Keratinocyte (primary cell): ENCODE measurements around the gene MYRIP. TPM values are rescaled to one million over a fixed set of nuclear protein-coding genes. Genes with fewer than 3 reads are reported as not detected.

ENCODE experiments used
- DNase-seq: peaks from one replicate; pipeline ENCODE4 v3.0.0-alpha.2; 2011; ENCODE audit warnings: low read depth, missing footprints, low spot score
- FAIRE-seq: peaks from 2 replicates; lab custom pipeline; 2011; peaks lifted over from hg19 to GRCh38; lab: Jason Lieb, UNC
- H2AFZ ChIP-seq: 2 replicates; pipeline ENCODE4 v1.6.0; 2012; ENCODE audit warnings: low read length, control low read depth, inconsistent platforms; ENCODE audit not compliant: control insufficient read depth
- H3K27ac ChIP-seq: 2 replicates; pipeline ENCODE4 v1.5.1; 2011; ENCODE audit warnings: low read length; ENCODE audit not compliant: control insufficient read depth, insufficient read depth
- H3K27me3 ChIP-seq: 3 replicates; pipeline ENCODE4 v1.6.0; 2011; ENCODE audit warnings: low read length; ENCODE audit not compliant: control insufficient read depth, insufficient read depth; ENCODE audit errors: extremely low read depth
- H3K36me3 ChIP-seq, 2 experiments: 2 replicates in 1 of 2; 3 replicates in 1 of 2; pipeline ENCODE4 v1.5.1; 2011; ENCODE audit warnings: low read length in 2 of 2, mild to moderate bottlenecking in 1 of 2; ENCODE audit not compliant: control insufficient read depth in 2 of 2, insufficient read depth in 2 of 2; ENCODE audit errors: extremely low read depth in 1 of 2
- H3K4me1 ChIP-seq: 3 replicates; pipeline ENCODE4 v1.5.1; 2011; ENCODE audit warnings: low read length; ENCODE audit not compliant: control insufficient read depth, insufficient read depth; ENCODE audit errors: extremely low read depth
- H3K4me2 ChIP-seq: 3 replicates; pipeline ENCODE4 v1.6.0; 2011; ENCODE audit warnings: low read depth, low read length; ENCODE audit not compliant: control insufficient read depth, insufficient read depth; ENCODE audit errors: extremely low read depth
- H3K4me3 ChIP-seq, 3 experiments: fragments of 200-600 bp in 1 of 3; sonication (generic) in 1 of 3; 2 replicates in 2 of 3; 3 replicates in 1 of 3; pipeline ENCODE4 v1.5.1; 2011 to 2016; ENCODE audit warnings: low read length in 3 of 3, mild to moderate bottlenecking in 3 of 3, control low read depth in 2 of 3, inconsistent platforms in 1 of 3, low read depth in 1 of 3, mixed read lengths in 1 of 3, mixed run types in 1 of 3, moderate library complexity in 1 of 3; ENCODE audit not compliant: control insufficient read depth in 2 of 3, insufficient read depth in 2 of 3; ENCODE audit errors: extremely low read depth in 1 of 3
- H3K79me2 ChIP-seq: 2 replicates; pipeline ENCODE4 v1.6.0; 2012; ENCODE audit warnings: low read length; ENCODE audit not compliant: control insufficient read depth, insufficient read depth
- H3K9ac ChIP-seq: 3 replicates; pipeline ENCODE4 v1.6.0; 2011; ENCODE audit warnings: low read length; ENCODE audit not compliant: control insufficient read depth, insufficient read depth; ENCODE audit errors: extremely low read depth
- H3K9me1 ChIP-seq: 3 replicates; pipeline ENCODE4 v1.6.0; 2011; ENCODE audit warnings: low read length; ENCODE audit not compliant: control insufficient read depth, insufficient read depth; ENCODE audit errors: extremely low read depth
- H3K9me3 ChIP-seq: 2 replicates; pipeline ENCODE4 v1.5.1; 2012; ENCODE audit warnings: low read depth, low read length; ENCODE audit not compliant: control insufficient read depth
- H4K20me1 ChIP-seq: 3 replicates; pipeline ENCODE4 v1.6.0; 2011; ENCODE audit warnings: low read length; ENCODE audit not compliant: control insufficient read depth, insufficient read depth; ENCODE audit errors: extremely low read depth
- EZH2 ChIP-seq: IDR thresholded peaks from one replicate; pipeline ENCODE4 v1.6.1; 2012; ENCODE audit warnings: inconsistent platforms, mild to moderate bottlenecking, low read length, moderate library complexity
- dilution Hi-C: fragments of 300-500 bp; cut with MboI; formaldehyde crosslinking; loops from one replicate; pipeline ENCODE4 v1.7.0; 2020; ENCODE audit warnings: low sequenced_read_pairs; ENCODE audit not compliant: extremely low pct_ligation_motif_present
- polyA plus RNA-seq, 5 experiments: library from polyadenylated mRNA; depleted of rRNA in 3 of 5; stranded (reverse) in 3 of 5; stranded (forward) in 1 of 5; unstranded in 1 of 5; fragments of >200 nt; gene quantifications; 1 replicate in 1 of 5; 2 replicates in 3 of 5; 3 replicates in 1 of 5; pipeline versions ENCODE4 v1.2.1 to v1.2.3, GENCODE V29; 2011 to 2012; ENCODE audit warnings: missing spikeins in 2 of 5, low read depth in 1 of 5, low replicate concordance in 1 of 5
- TF ChIP-seq, protein P1 (sequence below), 3 experiments: IDR thresholded peaks in 1 of 3; conservative IDR thresholded peaks in 1 of 3; optimal IDR thresholded peaks in 1 of 3; 2 replicates in 2 of 3; 3 replicates in 1 of 3; pipeline versions ENCODE3 to v1.5.1; 2011; ENCODE audit warnings: low read length in 3 of 3, mild to moderate bottlenecking in 3 of 3, moderate library complexity in 2 of 3, control low read depth in 1 of 3, inconsistent platforms in 1 of 3; ENCODE audit not compliant: insufficient read depth in 2 of 3; ENCODE audit errors: extremely low read depth in 1 of 3

The MYRIP gene
- polyA plus RNA-seq, 1 donor (not counting 4 experiments of a cell fraction or from before 2014, with no cell fraction given) = 0.01 TPM

DNA sequence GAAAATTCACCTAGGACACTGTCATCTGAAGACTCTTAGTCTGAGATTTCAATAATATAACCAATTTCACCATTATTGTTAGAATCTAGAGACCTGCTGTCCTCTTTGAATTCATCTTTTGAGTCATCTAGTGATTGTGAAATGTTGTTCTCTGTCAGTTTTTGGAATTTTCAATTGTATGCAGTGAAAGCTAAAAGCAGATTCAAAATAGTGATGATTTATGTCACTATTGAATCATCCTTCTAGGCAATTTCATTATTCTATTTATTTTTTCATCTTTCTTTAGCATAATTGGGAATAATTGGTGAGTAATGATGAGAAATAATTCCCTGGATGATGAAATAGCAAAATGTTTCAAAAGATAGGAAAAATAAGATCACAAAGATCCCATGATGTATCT, 398.4 kb downstream of the MYRIP start:
- H3K36me3 ChIP-seq = no peaks in the 10 kb centered on the region
- no peaks in the 10 kb centered on the region for H3K9me1 ChIP-seq
- H2AFZ ChIP-seq = no peak overlapping the region
- H3K4me1 ChIP-seq = no peaks in the 10 kb centered on the region
- no peaks in the 10 kb centered on the region for H4K20me1 ChIP-seq
- FAIRE-seq (no peak), DNase-seq (no peak)
- no peaks in the 10 kb centered on the region for H3K9me3 ChIP-seq
- H3K4me3 ChIP-seq = no peak overlapping the region
- H3K9ac ChIP-seq = no peak overlapping the region
- no peak overlapping the region for H3K27ac ChIP-seq
- H3K27me3 ChIP-seq = no peaks in the 10 kb centered on the region
- H3K4me2 ChIP-seq = no peak overlapping the region
- dilution Hi-C loops = no loop called here
- H3K79me2 ChIP-seq = no peaks in the 10 kb centered on the region
- TF ChIP-seq EZH2 = no peak
- TF ChIP-seq, protein P1, sequence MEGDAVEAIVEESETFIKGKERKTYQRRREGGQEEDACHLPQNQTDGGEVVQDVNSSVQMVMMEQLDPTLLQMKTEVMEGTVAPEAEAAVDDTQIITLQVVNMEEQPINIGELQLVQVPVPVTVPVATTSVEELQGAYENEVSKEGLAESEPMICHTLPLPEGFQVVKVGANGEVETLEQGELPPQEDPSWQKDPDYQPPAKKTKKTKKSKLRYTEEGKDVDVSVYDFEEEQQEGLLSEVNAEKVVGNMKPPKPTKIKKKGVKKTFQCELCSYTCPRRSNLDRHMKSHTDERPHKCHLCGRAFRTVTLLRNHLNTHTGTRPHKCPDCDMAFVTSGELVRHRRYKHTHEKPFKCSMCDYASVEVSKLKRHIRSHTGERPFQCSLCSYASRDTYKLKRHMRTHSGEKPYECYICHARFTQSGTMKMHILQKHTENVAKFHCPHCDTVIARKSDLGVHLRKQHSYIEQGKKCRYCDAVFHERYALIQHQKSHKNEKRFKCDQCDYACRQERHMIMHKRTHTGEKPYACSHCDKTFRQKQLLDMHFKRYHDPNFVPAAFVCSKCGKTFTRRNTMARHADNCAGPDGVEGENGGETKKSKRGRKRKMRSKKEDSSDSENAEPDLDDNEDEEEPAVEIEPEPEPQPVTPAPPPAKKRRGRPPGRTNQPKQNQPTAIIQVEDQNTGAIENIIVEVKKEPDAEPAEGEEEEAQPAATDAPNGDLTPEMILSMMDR (optimal IDR thresholded peaks at IDR 0.05 in 1 of 3, IDR thresholded peaks at IDR 0.05 in 1 of 3, conservative IDR thresholded peaks at IDR 0.05 in 1 of 3; ENCODE audit: extremely low read depth in 1 of 3, insufficient read depth in 2 of 3, low read length in 3 of 3) = no peak

DNA sequence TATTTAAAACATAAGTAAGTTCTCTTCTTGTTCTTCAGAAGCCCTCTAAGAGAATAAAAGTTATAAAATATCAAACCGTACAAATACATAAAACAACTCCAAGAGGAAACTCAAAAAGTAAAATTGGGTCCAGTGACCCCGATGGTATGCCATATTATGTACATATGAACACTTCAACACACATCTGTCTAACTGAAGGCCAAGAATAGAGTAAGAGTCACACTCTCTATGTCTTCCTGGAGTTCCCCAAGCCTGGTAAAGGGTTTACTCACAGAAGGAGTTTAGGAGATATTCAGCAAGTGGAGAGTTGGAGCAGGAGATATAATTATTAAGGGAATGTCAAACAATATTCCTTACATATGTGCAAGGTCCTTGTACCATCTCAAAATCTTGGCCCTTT, 398.8 kb downstream of the MYRIP start:
- Histone ChIP-seq H3K4me3 (no peak overlapping the region), H3K79me2 (no peaks in the 10 kb centered on the region), H4K20me1 (no peaks in the 10 kb centered on the region), H2AFZ (no peak overlapping the region), H3K27ac (no peak overlapping the region), H3K4me1 (no peaks in the 10 kb centered on the region), H3K27me3 (no peaks in the 10 kb centered on the region), H3K9me3 (no peaks in the 10 kb centered on the region), H3K9me1 (no peaks in the 10 kb centered on the region), H3K4me2 (no peak overlapping the region), H3K36me3 (no peaks in the 10 kb centered on the region), H3K9ac (no peak overlapping the region)
- FAIRE-seq (no peak), DNase-seq (no peak)
- no peak for TF ChIP-seq EZH2
- TF ChIP-seq, protein P1 (optimal IDR thresholded peaks at IDR 0.05 in 1 of 3, IDR thresholded peaks at IDR 0.05 in 1 of 3, conservative IDR thresholded peaks at IDR 0.05 in 1 of 3; ENCODE audit: extremely low read depth in 1 of 3, insufficient read depth in 2 of 3, low read length in 3 of 3) = no peak
- dilution Hi-C loops = no loop called here
